Left colon (tissue), 2 donors: ENCODE results near the gene HAUS2. TPM values are rescaled to one million over a fixed set of nuclear protein-coding genes. Genes with fewer than 3 reads are reported as not detected.

ENCODE experiments used
- ATAC-seq: fragments of 200-7000 bp; cut with Tn5 transposase; one replicate; pipeline ENCODE4 v1.9.1; 2020; ENCODE audit warnings: mild to moderate bottlenecking, moderate library complexity
- DNase-seq, 2 donors: peaks; one replicate each; pipeline ENCODE4 v3.0.0-alpha.2; 2020
- intact Hi-C, 2 donors: fragments of 100-400 bp; cut with DNase I in 1 of 2; cut with micrococcal nuclease in 1 of 2; formaldehyde crosslinking; loops; one replicate each; pipeline versions ENCODE4 v1.11.2 to v1.14.0; 2022; cut with DNase I, micrococcal nuclease
- long read RNA-seq: library from polyadenylated mRNA; unstranded; transcript quantifications from one replicate; pipeline ENCODE4 v2.0.0, GENCODE V29; 2021
- total RNA-seq, 2 donors: library from RNA; stranded (reverse); fragmentation: NEBNext Ultra II Directional; extraction: Animal tissue kit (Norgen Biotek cat#: 25700); gene quantifications; one replicate each; pipeline ENCODE4 v1.2.1, GENCODE V29; 2021
- donor health status: DM: no; HTN: no; CAD: no.
- donor health status: DM: yes; HTN: yes; CAD: no.

The HAUS2 gene
- 10 to 100 TPM; 10.5 to 13.2 TPM for total RNA-seq
- long read RNA-seq, transcript HAUS2-201 (6 exons, 3,949 nt), result major isoform, 7 of 9 reads
- long read RNA-seq, partial matches to known transcripts, result 0 of 9 reads
- long read RNA-seq, other reads (novel, unspliced or antisense), result 0 of 9 reads

DNA sequence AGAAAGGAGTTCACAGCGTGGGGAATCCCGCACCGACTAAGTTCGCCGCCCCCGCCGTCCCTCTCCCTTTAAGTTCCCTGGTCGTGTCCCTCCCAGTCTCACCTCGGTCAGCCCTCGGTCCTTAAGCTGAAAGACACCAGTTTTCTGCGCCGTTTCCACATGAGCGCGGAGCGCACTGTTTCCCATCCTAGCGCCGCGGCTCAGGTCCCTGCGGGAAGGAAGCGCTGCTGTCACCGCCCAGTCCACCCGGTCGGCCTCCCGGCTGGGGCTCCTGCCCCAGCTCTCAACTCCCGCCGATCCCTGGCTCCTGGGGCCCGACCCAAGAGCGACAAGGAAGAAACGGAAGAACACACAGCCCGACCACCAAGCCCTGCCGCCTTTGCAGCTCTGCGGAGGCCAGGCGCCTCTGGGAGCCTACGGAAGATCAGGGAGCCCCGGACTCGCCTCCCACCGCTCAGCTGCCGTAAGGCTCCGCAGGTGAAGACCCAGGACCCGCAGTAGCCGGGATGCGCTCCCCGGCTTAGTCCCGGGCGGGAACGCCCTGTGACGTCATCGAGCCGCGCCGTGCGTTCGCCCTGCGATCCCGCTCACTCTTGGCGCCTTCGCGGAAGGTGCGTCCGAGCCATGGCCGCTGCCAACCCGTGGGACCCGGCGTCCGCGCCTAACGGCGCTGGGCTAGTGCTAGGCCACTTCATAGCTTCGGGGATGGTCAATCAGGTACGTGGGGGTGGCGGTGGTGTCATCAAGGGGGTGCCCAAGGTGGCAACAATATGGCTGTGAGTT lies at the start of gene HAUS2, which contains the start of gene LRRC57:
Gene HAUS2, plus strand, starts transcription at position 590 of the 783 bp plus-strand sequence. Its CDS starts 35 bp downstream, at position 625.
Gene LRRC57, minus strand, starts transcription at position 545 of the 783 bp plus-strand sequence. Its CDS starts 359 bp downstream, at position 186.
- peak; percentile 95 for ATAC-seq
- intact Hi-C loops, result loop anchor here in 1 of 2 donors (5.0 kb wide), 1 partner anchor 104 kb away; no protein-coding TSS in a partner anchor
- DNase-seq, result peak; percentile 88 to 94

DNA sequence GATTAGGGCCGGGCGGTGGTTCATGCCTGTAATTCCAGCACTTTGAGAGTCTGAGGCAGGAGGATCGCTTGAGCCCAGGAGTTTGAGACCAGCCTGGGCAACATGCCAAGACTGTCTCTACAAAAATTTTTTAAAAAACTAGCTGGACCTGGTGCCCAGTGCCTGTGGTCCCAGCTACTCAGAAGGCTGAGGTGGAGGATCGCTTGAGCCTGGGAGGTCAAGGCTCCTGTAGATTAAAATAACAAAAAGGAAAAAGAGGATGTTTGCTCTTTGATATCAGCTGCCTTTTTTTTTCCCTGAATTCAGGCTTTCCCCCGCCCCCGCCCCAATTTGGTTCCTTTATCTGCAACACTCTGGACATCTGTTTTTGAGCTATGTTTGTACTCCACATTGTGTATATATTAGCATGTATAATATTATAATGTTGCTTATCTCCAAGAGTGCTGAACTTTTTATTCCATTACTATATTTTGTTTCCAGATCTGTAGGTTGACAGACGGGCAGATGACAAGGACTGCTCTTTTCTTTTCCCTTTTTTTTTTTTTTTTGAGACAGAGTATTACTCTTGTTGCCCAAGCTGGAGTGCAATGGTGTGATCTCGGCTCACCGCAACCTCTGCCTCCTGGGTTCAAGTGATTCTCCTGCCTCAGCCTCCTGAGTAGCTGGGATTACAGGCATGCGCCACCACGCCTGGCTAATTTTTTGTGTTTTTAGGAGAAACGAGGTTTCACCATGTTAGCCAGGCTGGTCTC lies 48.6 kb upstream of the HAUS2 start:
- no peak for ATAC-seq
- intact Hi-C loops, result no loop called here
- DNase-seq, result no peak

DNA sequence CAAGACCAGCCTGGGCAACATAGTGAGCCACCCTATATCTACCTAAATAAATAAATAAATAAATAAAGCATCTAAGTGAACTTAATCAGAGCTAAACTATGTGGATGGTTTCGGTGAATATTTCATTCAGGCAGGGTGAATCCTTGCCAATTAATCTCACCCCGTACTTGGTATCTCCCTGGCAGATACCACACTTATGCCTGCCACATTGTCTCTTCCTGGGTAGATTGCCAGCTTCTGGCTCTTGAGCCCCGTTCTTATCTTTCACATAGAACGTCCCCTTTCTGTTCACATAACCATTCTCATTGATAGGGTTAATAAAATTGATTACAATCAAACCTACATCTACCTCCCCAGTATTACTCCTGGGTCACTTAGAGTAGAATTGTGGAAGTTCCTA lies 46.2 kb upstream of the HAUS2 start:
- no peak for ATAC-seq
- intact Hi-C loops, result no loop called here
- DNase-seq, result no peak

DNA sequence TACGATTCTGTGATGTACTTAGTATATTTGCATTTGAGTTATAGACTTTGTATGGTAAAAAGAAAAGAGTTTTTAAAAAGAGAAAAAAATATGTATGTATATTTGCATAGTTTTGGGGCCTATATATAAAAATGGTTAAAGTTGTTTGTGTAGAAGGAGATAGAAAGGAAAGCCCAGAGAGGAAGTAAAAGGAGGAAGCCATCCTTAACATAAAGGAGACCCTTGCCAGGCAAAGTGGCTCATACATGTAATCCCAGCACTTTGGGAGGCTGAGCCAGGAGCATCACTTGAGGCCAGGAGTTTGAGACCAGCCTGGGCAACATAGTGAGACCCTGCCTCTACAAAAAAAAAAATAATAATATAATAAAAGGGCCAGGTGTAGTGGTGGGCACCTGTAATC lies 44.8 kb upstream of the HAUS2 start:
- no peak for ATAC-seq
- DNase-seq, result no peak
- intact Hi-C loops, result no loop called here

DNA sequence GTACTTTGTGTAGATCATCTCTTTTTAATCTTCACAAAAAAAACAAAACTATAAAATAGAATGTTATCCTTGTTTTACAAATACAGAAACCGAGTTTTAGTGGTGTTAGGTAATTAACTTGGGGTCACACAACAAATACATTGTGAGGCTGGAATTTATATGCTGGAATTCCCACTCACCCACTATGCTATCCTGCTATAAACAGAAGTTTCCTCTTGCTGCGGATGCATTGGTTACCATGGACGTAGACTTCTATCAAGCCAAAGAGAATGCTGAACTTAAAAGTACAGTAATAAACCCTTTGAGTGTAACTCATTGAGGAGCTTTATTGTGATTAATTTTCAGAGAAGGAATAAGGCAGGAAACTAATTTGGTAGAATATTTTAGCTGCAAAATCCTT lies 44.0 kb upstream of the HAUS2 start:
- DNase-seq (no peak), ATAC-seq (no peak)
- intact Hi-C loops, result no loop called here

DNA sequence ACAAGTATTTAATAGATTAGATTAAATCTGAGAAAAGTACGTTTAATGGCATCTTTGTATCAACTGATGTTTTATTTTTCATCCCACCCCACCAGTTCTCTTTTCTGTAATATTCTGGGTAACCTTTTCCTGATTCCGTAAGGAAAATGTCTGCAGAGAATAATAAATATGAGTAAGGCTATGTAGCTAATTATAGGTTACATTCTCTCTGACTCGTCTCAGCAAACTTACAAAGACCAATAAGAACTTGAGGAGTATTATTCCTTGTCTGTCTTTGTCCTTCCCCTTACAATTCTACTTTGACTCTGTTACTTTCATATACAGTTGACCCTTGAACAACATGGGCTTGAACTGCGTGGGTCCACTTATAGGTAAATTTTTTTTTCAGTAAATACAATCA lies 41.1 kb upstream of the HAUS2 start:
- no peak for DNase-seq
- ATAC-seq, result no peak
- intact Hi-C loops, result no loop called here

DNA sequence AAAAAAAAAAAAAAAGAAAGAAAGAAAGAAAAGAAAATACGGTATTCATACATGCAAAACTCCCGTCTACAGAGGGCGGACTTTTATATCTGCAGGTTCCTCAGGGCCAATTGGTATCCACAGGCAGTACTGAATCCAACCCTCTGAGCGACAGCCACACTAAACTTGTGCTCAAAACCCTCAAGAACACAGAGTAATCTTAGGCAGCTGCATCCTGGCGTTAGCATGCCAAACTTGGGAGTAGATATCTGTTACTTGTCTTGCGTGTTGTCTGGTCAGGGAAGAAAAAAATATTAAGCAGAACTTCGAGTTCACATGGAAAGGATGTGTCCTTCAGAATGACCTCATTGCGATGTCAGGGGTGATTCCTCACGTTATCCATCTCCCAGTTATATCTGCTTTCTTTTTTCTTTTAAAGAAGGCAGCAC lies 40.4 kb upstream of the HAUS2 start:
- ATAC-seq (no peak), DNase-seq (no peak)
- intact Hi-C loops, result no loop called here

DNA sequence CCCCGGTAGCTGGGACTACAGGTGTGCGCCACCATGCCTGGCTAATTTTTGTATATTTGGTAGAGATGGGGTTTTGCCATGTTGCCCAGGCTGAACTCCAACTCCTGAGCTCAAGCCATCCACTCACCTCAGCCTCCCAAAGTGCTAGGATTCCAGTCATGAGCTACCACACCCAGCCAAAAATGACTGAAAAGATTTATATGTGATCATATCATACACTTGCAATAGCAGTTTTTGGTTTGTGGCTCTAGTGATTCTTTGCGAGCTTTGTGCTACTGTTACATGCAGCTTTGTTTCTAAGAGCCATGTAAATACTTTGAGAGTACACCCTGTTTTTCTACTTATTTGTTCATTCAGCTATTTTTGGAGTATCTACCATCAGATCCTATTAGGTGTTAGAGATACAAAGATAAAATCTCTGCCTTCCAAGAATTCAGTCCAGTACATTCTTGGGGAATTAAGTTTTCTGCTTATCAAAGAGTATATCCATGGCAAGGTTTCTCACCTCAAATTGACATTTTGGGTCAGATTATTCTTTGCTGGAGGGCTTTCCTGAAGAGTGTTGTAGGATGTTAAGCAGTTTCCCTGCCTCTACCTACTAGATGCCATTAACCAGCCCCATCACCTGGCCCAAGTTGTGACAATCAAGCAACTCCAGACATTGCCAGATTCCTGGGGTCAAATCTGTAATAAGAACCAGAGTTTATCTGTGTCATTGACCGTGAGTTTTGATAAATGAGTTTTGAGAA lies 38.2 kb upstream of the HAUS2 start:
- no peak for DNase-seq
- ATAC-seq, result no peak
- intact Hi-C loops, result no loop called here

DNA sequence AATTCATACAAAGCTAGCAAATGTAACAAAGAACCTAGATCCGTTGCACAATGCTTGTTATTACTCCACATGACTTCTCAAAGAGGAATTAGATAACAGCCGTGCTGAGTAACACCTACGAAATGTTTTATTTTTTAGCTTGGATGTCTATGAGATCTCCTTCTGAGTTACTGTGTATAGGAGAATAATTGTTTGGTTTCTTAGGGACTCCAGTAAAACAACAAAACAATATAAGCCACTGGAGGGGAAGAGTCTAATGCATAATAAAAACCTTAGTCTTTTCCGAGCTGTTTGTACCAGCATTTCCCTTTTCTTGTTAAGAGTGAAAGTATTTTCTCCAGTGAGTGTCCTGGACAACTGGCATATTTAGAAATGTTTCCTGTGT lies 37.6 kb upstream of the HAUS2 start:
- intact Hi-C loops, result no loop called here
- DNase-seq, result no peak
- ATAC-seq, result no peak

DNA sequence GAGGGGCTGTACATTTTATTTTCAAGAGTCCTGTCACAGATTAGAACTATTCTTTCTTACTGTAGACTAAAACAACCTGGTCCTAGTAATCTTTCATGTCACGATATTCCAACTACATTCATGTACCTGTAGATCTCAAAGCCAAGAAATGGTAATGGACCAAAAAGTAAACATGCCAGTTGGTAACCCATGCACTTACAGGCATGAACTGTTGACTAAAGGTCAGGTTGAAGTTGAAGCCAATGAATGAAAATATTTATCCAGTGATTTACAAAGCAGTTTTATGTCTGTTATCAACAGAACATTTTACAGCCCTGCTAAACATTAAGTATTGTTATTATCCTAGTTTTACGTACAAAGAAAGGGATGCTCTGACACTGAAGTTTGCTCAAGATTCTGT lies 25.3 kb upstream of the HAUS2 start:
- DNase-seq (no peak), ATAC-seq (peak; percentile 70)
- intact Hi-C loops, result no loop called here

DNA sequence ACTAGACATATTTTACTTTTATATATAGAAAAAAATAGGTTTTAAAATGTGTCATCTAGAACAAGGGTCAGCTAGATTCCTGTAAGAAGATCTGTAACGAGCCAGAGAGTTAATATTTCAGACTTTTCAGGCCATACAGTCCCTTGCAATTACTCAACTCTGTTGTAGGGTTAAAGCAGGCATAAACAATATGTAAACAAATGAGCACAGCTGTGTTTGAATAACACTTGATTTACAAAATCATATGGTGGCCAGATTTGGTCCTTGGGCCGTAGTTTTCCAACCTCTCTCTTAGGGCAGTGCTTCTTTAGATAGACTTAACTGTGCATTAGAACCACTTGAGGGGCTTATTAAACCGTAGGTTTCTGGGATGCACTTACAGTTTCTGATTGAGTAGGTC lies 19.7 kb upstream of the HAUS2 start:
- ATAC-seq (no peak), DNase-seq (no peak)
- intact Hi-C loops, result no loop called here

DNA sequence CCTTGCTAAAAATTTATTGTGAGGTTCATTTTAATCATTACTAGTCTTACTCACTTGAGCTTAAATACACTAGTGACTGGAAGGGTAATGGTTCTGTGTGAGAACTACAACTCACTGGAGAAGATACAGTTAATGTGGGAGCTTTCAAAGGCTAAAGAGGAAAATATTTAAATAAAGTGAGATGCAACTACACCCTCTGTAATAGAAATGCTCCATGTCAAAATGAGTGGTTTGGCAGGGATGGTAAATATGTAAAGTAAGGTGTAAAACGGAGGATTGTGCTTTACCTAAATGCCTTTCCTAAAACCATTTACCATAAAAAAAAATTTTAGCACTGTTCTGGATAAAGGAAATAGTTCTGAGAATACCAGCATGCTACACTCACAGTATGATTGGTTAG lies 15.4 kb upstream of the HAUS2 start:
- DNase-seq, result no peak

DNA sequence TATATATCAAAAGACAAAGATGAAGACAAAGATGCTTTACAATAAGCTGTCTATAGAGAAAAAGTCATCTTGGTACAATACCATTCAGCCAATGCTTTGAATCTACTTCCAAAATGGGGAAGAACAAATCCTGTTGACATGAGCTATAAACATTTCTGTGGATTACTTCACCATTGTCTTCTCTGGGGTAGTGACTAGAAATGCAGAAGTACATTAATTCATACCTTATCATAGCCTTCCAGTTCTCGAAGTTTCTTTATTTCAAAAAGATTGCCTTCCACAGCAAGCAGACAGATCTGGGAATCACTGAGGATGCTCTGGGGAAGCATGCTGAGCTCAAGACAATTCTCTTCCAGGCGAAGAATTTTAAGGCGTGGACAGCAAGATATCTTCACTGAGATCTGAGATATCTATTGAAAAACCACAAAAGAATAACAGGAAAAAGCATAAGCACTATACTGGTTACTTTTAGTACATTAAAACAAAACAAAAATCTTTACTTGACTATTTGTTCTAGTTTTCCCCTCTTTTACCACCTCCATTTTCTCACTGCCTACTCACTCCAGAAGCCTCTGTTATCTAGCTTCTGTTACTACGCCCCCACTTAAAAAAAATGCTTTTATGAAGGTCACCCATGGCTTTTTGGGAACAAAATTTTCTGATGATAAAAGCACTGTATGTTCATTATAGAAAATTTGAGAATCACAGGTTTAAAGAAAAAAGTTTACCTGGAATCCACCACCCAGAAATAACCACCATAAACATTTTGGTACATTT lies 3.6 kb upstream of the HAUS2 start:
- no peak for DNase-seq
- ATAC-seq, result no peak
- intact Hi-C loops, result loop anchor here in 1 of 2 donors (5.0 kb wide), 1 partner anchor 107 kb away; no protein-coding TSS in a partner anchor

More for the DNA sequence above, 15.4 kb upstream of the HAUS2 start:
- no peak for ATAC-seq
- intact Hi-C loops, result no loop called here

DNA sequence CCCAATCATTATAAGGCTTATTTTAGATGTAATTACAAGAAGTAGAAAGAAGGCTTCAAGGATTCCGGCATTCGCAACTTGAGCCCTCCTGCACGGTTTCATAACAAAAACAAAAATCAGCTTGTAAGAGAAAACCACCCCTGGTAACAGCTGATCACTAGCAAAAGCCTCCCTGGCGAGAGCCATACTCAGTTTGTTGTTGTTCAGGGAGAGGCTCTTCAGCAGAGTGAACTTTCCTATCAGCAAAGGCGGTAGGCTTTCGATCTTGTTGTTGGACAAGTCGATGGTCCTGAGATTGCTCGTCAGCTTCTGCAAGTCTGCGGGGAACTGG lies 755 bp upstream of the HAUS2 start:
- no peak for DNase-seq
- ATAC-seq, result peak; percentile 41
- intact Hi-C loops, result loop anchor here in 1 of 2 donors (5.0 kb wide), 1 partner anchor 104 kb away; no protein-coding TSS in a partner anchor

DNA sequence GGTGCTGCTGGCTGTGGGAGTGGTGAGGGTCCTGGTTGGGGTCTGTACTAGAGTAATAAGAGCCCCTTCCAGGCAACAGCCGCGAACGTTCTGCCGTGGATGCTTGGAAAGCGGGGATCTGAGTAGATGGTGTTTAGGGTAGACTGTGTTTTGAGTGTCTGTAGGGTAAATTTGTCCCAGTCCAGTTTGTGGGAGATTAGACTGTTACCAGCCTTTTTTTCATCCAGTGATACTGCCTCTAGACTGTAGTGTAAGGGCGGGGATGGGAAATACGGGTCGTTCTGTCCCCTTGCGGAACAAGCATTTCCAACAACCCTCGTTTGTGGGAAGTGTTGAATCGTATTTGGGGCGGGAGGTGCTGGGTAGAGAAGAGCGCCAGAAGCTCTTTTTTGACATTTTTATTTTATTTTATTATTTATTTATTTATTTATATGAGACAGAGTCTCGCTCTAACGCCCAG lies 424 bp downstream of the HAUS2 start:
- intact Hi-C loops, result loop anchor here in 1 of 2 donors (5.0 kb wide), 1 partner anchor 103 kb away; no protein-coding TSS in a partner anchor
- DNase-seq, result no peak
- ATAC-seq, result peak; percentile 35

DNA sequence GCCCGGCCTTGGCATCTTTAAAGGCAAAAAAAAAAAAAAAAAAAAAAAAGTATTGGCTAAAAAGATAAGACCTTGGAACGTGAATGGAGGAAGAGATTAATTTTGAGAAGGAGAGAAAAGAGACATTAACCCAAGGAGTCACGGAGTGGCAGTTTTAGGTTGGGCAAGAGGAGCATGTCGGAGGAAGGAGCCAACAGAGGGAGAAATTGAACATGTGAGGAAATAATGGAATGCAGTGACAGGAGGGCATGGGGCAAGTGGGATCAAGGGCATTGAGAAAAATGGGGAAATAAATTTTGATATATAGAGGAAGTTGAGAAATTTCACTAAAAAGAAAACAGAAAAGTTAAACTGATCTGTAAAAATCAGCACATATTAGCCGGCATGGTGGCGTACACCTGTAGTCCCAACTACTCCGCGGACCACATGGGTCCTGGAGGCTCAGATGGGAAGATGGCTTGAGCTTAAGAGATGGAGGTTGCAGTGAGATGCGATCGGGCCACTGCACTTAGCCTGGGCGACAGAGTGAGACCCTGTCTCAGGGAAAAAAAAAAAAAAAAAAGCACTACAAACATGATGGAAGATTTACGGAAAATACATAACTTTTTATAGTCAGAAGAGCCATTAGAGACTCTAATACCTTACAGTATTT lies 1.2 kb downstream of the HAUS2 start:
- DNase-seq, result no peak
- intact Hi-C loops, result loop anchor here in 1 of 2 donors (5.0 kb wide), 1 partner anchor 102 kb away; no protein-coding TSS in a partner anchor
- no peak for ATAC-seq

DNA sequence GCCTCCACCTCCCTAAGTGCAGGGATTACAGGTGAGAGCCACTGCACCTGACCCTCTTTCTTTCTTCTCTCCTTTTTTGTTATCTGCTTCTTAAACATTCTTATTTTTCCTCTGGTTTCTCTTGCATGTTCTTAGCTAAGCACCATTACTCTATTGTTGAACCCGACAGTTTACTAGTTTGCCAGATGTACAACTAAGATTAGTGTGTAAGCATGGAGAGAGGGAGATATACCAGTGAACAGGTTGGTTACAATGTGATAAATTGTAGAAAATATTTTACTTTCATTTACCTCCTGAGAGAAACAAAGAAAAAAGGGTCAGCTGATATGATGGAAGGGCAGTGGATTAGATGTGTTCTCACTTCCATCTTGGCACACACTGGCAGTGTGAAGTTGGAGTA lies 4.9 kb downstream of the HAUS2 start:
- ATAC-seq (no peak), DNase-seq (no peak)
- intact Hi-C loops, result no loop called here
